Uterus (tissue), 4 donors: ENCODE results near the gene SPTB. TPM values are rescaled to one million over a fixed set of nuclear protein-coding genes. Genes with fewer than 3 reads are reported as not detected.

Experiments used
- DNase-seq, 2 donors: peaks; one replicate each; pipeline ENCODE4 v3.0.0-alpha.2; 2019 to 2020
- H3K27ac ChIP-seq, 2 donors: fragments of 200-600 bp; sonication (generic); 1 replicate in 1 of 2; 2 replicates in 1 of 2; pipeline ENCODE4 v1.5.1; 2016 to 2018
- H3K27me3 ChIP-seq, 2 donors: fragments of 200-600 bp; sonication (generic); one replicate each; pipeline ENCODE4 v1.5.1; 2018 to 2019; ENCODE audit warnings: control low read depth in 1 of 2
- H3K36me3 ChIP-seq, 2 donors: fragments of 200-600 bp; sonication (generic); one replicate each; pipeline ENCODE4 v1.5.1; 2019; ENCODE audit warnings: control low read depth in 1 of 2
- H3K4me1 ChIP-seq, 2 donors: fragments of 200-600 bp; sonication (generic); one replicate each; pipeline ENCODE4 v1.5.1; 2018 to 2019; ENCODE audit warnings: control low read depth in 1 of 2
- H3K4me3 ChIP-seq, 2 donors: fragments of 200-600 bp; sonication (generic); 1 replicate in 1 of 2; 2 replicates in 1 of 2; pipeline ENCODE4 v1.5.1; 2018 to 2019; ENCODE audit warnings: mild to moderate bottlenecking in 1 of 2
- H3K9me3 ChIP-seq, 2 donors: fragments of 200-600 bp; sonication (generic); one replicate each; pipeline ENCODE4 v1.5.1; 2019; ENCODE audit warnings: control low read depth in 1 of 2
- CTCF ChIP-seq, 4 experiments: fragments of 200-600 bp in 2 of 4; fragments of 450-650 bp in 2 of 4; sonication (generic) in 2 of 4; IDR thresholded peaks; one replicate each; pipeline ENCODE4 v1.5.1; 2016 to 2019; ENCODE audit warnings: antibody characterized with exemption in 4 of 4, mild to moderate bottlenecking in 2 of 4, moderate library complexity in 1 of 4
- POLR2A ChIP-seq, 2 donors: fragments of 450-650 bp; IDR thresholded peaks; one replicate each; pipeline ENCODE4 v1.6.1; 2016; ENCODE audit warnings: antibody characterized with exemption in 2 of 2, mild to moderate bottlenecking in 1 of 2, moderate library complexity in 1 of 2
- intact Hi-C: fragments of 100-400 bp; cut with DNase I; formaldehyde crosslinking; loops from one replicate; pipeline ENCODE4 v1.15.1; 2023; ENCODE audit warnings: low total_unique reads
- total RNA-seq, 4 donors: library from RNA; depleted of rRNA in 3 of 4; stranded (reverse); fragments of >200 nt in 3 of 4; gene quantifications; one replicate each; pipeline versions ENCODE4 v1.1.0 to v1.2.4, GENCODE V29; 2014 to 2023
- donor health status: DM: yes; HTN: yes; CAD: no.

Gene SPTB
- total RNA-seq, 4 donors from 2014 or later, result 1.0 to 5.4 (median 4.6) TPM; not detected in 1

DNA sequence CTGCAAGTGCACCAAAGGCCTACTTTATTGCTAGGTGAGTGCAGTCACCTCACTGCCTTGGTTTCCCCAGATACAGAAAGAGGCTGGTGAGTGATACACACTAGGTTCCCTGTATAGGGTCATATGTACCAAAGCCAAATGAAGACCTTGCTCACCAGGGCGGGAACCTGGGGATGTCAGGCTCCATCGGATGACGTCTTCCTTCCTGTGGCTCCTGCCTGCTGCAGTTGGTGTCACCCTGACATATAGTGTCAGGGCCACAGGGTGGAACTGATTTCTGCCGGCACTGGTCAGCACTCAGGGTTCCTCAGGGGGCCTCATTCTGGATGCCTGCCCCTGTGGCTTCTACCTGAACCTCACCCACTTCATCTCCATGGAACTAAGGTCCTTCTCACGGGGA lies 132.4 kb downstream of the SPTB start:
- Histone ChIP-seq H3K36me3 (no peaks in the 10 kb centered on the region), H3K9me3 (no peaks in the 10 kb centered on the region), H3K27ac (peak overlapping the region; percentile 64 to 70), H3K4me3 (no peak overlapping the region), H3K27me3 (no peaks in the 10 kb centered on the region), H3K4me1 (peaks cover 0 to 8% of the 10 kb centered on the region in 2 donors)
- intact Hi-C loops, result no loop called here
- no peak for DNase-seq
- TF ChIP-seq POLR2A (IDR thresholded peaks at IDR 0.05), result no peak

- Histone ChIP-seq H3K9me3 (no peaks in the 10 kb centered on the region), H3K27ac (peak overlapping the region; percentile 64 to 70), H3K27me3 (no peaks in the 10 kb centered on the region), H3K36me3 (no peaks in the 10 kb centered on the region), H3K4me3 (no peak overlapping the region), H3K4me1 (peaks cover 0 to 8% of the 10 kb centered on the region in 2 donors)
- TF ChIP-seq POLR2A (IDR thresholded peaks at IDR 0.05) (no peak), CTCF (IDR thresholded peaks at IDR 0.05) (no peak)
- DNase-seq, result no peak
- intact Hi-C loops, result no loop called here
Observed at GRCh38 chr14:64746298-64747250, 133.1 kb downstream of the SPTB start.

- no peaks in the 10 kb centered on the region for H3K36me3 ChIP-seq
- H3K4me1 ChIP-seq, result peaks cover 0 to 8% of the 10 kb centered on the region in 2 donors
- intact Hi-C loops, result no loop called here
- DNase-seq, result no peak
- peak overlapping the region; percentile 64 to 70 for H3K27ac ChIP-seq
- no peak for TF ChIP-seq POLR2A (IDR thresholded peaks at IDR 0.05)
- TF ChIP-seq CTCF (IDR thresholded peaks at IDR 0.05), result peak; percentile 9 to 25 (median 14)
- H3K27me3 ChIP-seq, result no peaks in the 10 kb centered on the region
- no peaks in the 10 kb centered on the region for H3K9me3 ChIP-seq
- no peak overlapping the region for H3K4me3 ChIP-seq
Observed at GRCh38 chr14:64745511-64746091, 134.1 kb downstream of the SPTB start.

GRCh38 chr14:64743061-64743460 lies 136.6 kb downstream of the SPTB start:
- TF ChIP-seq CTCF (IDR thresholded peaks at IDR 0.05), result no peak
- no peak for TF ChIP-seq POLR2A (IDR thresholded peaks at IDR 0.05)
- intact Hi-C loops, result no loop called here
- no peak overlapping the region for H3K27ac ChIP-seq
- no peak for DNase-seq
- H3K36me3 ChIP-seq, result no peaks in the 10 kb centered on the region
- peaks cover 0 to 8% of the 10 kb centered on the region in 2 donors for H3K4me1 ChIP-seq
- no peak overlapping the region for H3K4me3 ChIP-seq
- H3K9me3 ChIP-seq, result no peaks in the 10 kb centered on the region
- H3K27me3 ChIP-seq, result no peaks in the 10 kb centered on the region

DNA sequence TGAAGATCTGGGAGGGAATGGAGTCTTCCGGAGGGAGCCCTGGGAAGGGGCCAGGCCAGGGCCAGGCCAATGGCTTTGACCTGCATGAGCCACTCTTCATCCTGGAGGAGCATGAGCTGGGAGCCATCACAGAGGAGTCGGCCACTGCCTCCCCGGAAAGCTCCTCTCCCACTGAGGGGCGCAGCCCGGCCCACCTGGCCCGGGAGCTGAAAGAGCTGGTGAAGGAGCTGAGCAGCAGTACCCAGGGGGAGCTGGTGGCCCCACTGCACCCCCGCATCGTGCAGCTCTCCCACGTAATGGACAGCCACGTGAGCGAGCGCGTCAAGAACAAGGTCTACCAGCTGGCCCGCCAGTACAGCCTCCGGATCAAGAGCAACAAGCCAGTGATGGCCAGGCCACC lies 137.7 kb downstream of the SPTB start:
- no peak overlapping the region for H3K27ac ChIP-seq
- DNase-seq, result no peak
- no peak overlapping the region for H3K4me3 ChIP-seq
- no peaks in the 10 kb centered on the region for H3K9me3 ChIP-seq
- H3K36me3 ChIP-seq, result no peaks in the 10 kb centered on the region
- peaks cover 0 to 9% of the 10 kb centered on the region in 2 donors for H3K4me1 ChIP-seq
- H3K27me3 ChIP-seq, result no peaks in the 10 kb centered on the region
- intact Hi-C loops, result no loop called here
- TF ChIP-seq POLR2A (IDR thresholded peaks at IDR 0.05) (no peak), CTCF (IDR thresholded peaks at IDR 0.05) (no peak)
